GM18505 (cell line): ENCODE results near the gene CDKN3.

Experiments
- ATAC-seq: cut with Tn5 transposase; IDR thresholded peaks from one replicate; pipeline ENCODE4 v1.9.1; 2021; ENCODE audit not compliant: unreplicated experiment
- POLR2A ChIP-seq: IDR thresholded peaks from 4 replicates; pipeline ENCODE4 v1.6.1; 2011; ENCODE audit warnings: borderline replicate concordance; ENCODE audit not compliant: insufficient read depth, insufficient read length; ENCODE audit errors: extremely low read depth

Gene CDKN3, protein sequence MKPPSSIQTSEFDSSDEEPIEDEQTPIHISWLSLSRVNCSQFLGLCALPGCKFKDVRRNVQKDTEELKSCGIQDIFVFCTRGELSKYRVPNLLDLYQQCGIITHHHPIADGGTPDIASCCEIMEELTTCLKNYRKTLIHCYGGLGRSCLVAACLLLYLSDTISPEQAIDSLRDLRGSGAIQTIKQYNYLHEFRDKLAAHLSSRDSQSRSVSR

DNA sequence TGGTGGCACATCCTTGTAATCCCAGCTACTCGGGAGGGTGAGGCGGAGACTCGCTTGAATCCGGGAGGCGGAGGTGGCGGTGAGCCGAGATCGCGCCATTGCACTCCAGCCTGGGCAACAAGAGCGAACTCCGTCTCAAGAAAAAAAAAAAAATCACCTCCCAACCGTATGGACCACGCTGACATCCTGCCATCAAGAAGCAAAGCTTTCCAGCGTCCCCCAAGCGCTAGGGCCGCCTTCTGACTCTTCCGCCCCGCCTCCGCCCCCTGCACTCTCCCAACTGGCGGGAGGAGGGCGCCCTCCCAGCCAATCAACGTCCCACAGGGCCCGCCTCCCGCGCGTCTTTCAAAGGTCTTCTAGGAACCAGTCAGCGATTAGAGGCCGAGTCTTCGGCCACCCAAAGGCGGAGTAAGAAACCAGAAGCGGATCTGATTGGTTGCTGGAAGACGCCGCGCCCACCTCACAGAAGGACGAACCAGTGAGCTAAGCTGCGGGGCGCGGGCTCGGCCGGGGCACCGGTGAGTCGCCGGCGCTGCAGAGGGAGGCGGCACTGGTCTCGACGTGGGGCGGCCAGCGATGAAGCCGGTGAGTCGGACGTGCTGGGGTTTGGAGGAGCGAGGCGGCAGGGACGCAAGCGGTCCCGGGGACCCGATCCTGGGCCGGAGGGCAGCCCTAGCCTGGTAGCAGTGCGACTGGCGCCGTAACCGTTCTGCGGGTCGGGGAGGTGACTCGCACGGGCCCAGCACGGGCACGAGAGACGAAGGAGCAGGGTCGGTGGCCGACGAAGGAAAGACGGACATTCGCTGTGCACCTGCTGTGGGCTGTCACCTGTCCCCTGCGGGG lies at the start of gene CDKN3:
Gene CDKN3, plus strand, starts transcription at position 515 of the 843 bp plus-strand sequence. Its CDS starts 62 bp downstream, at position 577.
- ATAC-seq, result peak; percentile 97
- peak; percentile 85 for TF ChIP-seq POLR2A

DNA sequence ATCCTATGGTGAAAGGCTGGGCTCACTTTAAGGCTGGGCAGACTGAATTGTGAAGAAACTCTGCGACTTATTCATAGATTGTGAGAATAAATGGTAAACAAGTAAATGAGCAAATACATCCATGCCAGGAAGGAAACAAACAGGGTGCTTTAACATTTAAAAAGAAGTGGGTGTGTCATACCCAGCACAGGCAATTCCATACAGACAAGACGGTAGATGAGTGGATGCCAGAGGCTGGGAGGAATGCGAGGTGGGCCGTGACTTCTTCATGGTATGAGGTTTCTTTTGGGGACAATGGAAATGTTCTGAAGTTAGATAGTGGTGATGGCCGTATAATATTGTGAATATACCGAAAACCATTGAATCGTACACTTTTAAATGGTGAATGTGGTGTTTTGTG lies 49.8 kb upstream of the CDKN3 start:
- ATAC-seq, result no peak

GRCh38 chr14:54348001-54348611 lies 48.7 kb upstream of the CDKN3 start:
- ATAC-seq, result no peak
- TF ChIP-seq POLR2A, result no peak

More for the DNA sequence above, 49.8 kb upstream of the CDKN3 start:
- no peak for TF ChIP-seq POLR2A

- ATAC-seq, result no peak
- TF ChIP-seq POLR2A, result no peak
These were observed 47.7 kb upstream of the CDKN3 start for GRCh38 chr14:54348923-54349620.

GRCh38 chr14:54349713-54350112 lies 47.1 kb upstream of the CDKN3 start:
- no peak for TF ChIP-seq POLR2A
- ATAC-seq, result no peak

DNA sequence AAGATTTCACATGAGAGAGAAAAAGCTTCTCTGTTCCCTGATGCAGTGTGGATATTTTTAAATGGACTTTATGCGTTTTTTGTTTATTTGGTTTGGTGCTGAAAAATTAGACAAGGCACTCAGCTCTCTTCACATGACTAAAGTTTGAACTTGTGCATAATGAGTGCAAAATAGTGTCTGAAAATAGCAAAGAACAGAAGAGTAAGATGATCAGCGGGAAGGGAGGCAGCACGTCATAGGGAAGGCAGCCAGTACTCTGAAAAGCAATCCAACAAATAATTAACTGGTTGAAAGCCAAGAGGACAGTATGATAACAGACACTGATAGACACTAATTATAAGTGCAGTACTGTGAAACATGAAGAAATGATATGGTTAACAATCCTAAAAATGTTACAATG lies 46.6 kb upstream of the CDKN3 start:
- ATAC-seq, result no peak
- no peak for TF ChIP-seq POLR2A

GRCh38 chr14:54353266-54353665 lies 43.5 kb upstream of the CDKN3 start:
- no peak for ATAC-seq

GRCh38 chr14:54353694-54354093 lies 43.1 kb upstream of the CDKN3 start:
- ATAC-seq, result no peak
- no peak for TF ChIP-seq POLR2A

More at GRCh38 chr14:54353266-54353665, 43.5 kb upstream of the CDKN3 start:
- no peak for TF ChIP-seq POLR2A

GRCh38 chr14:54354096-54354495 lies 42.7 kb upstream of the CDKN3 start:
- TF ChIP-seq POLR2A, result no peak
- no peak for ATAC-seq

GRCh38 chr14:54354968-54355641 lies 41.7 kb upstream of the CDKN3 start:
- no peak for TF ChIP-seq POLR2A
- no peak for ATAC-seq

GRCh38 chr14:54355698-54356097 lies 41.1 kb upstream of the CDKN3 start:
- TF ChIP-seq POLR2A, result no peak
- no peak for ATAC-seq

- no peak for TF ChIP-seq POLR2A
- ATAC-seq, result no peak
These were observed 40.6 kb upstream of the CDKN3 start for GRCh38 chr14:54356172-54356571.
